Vagina (tissue), 2 donors: Measurements from ENCODE around the gene ATIC.

Experiments used
- CTCF ChIP-seq, 3 experiments: fragments of 450-650 bp in 2 of 3; fragments of 200-600 bp in 1 of 3; sonication (generic) in 1 of 3; IDR thresholded peaks; one replicate each; pipeline ENCODE4 v1.5.1; 2017 to 2019; ENCODE audit warnings: antibody characterized with exemption in 3 of 3, mild to moderate bottlenecking in 2 of 3, moderate library complexity in 2 of 3
- POLR2A ChIP-seq, 2 donors: fragments of 450-650 bp; IDR thresholded peaks; one replicate each; pipeline ENCODE4 v1.6.1; 2017; ENCODE audit warnings: antibody characterized with exemption in 2 of 2, mild to moderate bottlenecking in 2 of 2, moderate library complexity in 2 of 2
- POLR2AphosphoS5 ChIP-seq, 2 donors: sonication (generic); formaldehyde crosslinking; IDR thresholded peaks; one replicate each; pipeline ENCODE4 v1.9.0; 2017; ENCODE audit warnings: antibody characterized with exemption in 2 of 2, mild to moderate bottlenecking in 2 of 2, low read depth in 1 of 2; ENCODE audit not compliant: insufficient read depth in 1 of 2

- TF ChIP-seq CTCF (IDR thresholded peaks at IDR 0.05) (no peak), POLR2AphosphoS5 (IDR thresholded peaks at IDR 0.05; ENCODE audit: insufficient read depth in 1 of 2, low read depth in 1 of 2) (no peak), POLR2A (IDR thresholded peaks at IDR 0.05) (no peak)
Measured at GRCh38 chr2:215379039-215379438, 67.2 kb downstream of the ATIC start.
